HFFc6 (cell line): ENCODE results near the gene CASK. TPM values are rescaled to one million over a fixed set of nuclear protein-coding genes. Genes with fewer than 3 reads are reported as not detected.
"Not testable (repeated sequence)": the region's sequence is repeated elsewhere in the genome, so short reads cannot be mapped to it uniquely, and the experiment has no call there.

Experiments
- DNase-seq: peaks from one replicate; pipeline ENCODE4 v3.0.0-alpha.2; 2018
- H3K27ac Mint-ChIP-seq: 2 replicates; pipeline ENCODE4 v1.8.0; 2020; ENCODE audit warnings: mild to moderate bottlenecking, mixed read lengths
- H3K27me3 Mint-ChIP-seq: 2 replicates; pipeline ENCODE4 v1.8.0; 2021; ENCODE audit warnings: mild to moderate bottlenecking, moderate library complexity, mixed read lengths; ENCODE audit not compliant: insufficient read depth
- H3K36me3 Mint-ChIP-seq: 2 replicates; pipeline ENCODE4 v1.8.0; 2021; ENCODE audit warnings: low read depth, mixed read lengths
- H3K4me1 Mint-ChIP-seq: 2 replicates; pipeline ENCODE4 v1.8.0; 2020; ENCODE audit warnings: low read depth, mixed read lengths
- H3K4me3 Mint-ChIP-seq: 2 replicates; pipeline ENCODE4 v1.8.0; 2020; ENCODE audit warnings: mild to moderate bottlenecking, moderate library complexity, mixed read lengths
- H3K9me3 Mint-ChIP-seq: 2 replicates; pipeline ENCODE4 v1.8.0; 2020; ENCODE audit warnings: mild to moderate bottlenecking, mixed read lengths
- CTCF ChIP-seq: fragments of 200-600 bp; sonication (generic); IDR thresholded peaks from 2 replicates; pipeline ENCODE4 v1.5.0; 2021; ENCODE audit warnings: antibody characterized with exemption, mild to moderate bottlenecking
- total RNA-seq, 6 experiments: library from RNA; stranded (reverse); fragmentation: NEBNext Ultra II Directional; extraction: Animal tissue kit (Norgen Biotek cat#: 25700); gene quantifications; 2 replicates in 1 of 6; 3 replicates in 5 of 6; pipeline ENCODE4 v1.2.3, GENCODE V29; 2021

The CASK gene
- total RNA-seq, 6 experiments from 2014 or later, result 34.7 to 37.1 (median 35.4) TPM

- H3K4me3 Mint-ChIP-seq, result no peak overlapping the region
- peaks cover 5% of the 10 kb centered on the region; the same call in 1 of the 2 replicates for H3K4me1 Mint-ChIP-seq
- no peaks in the 10 kb centered on the region for H3K36me3 Mint-ChIP-seq
- DNase-seq, result no peak
- no peaks in the 10 kb centered on the region for H3K9me3 Mint-ChIP-seq
- TF ChIP-seq CTCF, result no peak
- no peaks in the 10 kb centered on the region for H3K27me3 Mint-ChIP-seq
- no peak overlapping the region for H3K27ac Mint-ChIP-seq
These were observed 406.9 kb downstream of the CASK start for GRCh38 chrX:41516456-41516855.

- Mint-ChIP-seq H3K27ac (no peak overlapping the region), H3K27me3 (no peaks in the 10 kb centered on the region), H3K4me3 (no peak overlapping the region), H3K9me3 (no peaks in the 10 kb centered on the region), H3K4me1 (peaks cover 5% of the 10 kb centered on the region; the same call in 1 of the 2 replicates), H3K36me3 (no peaks in the 10 kb centered on the region)
- no peak for TF ChIP-seq CTCF
- no peak for DNase-seq
These were observed 408.0 kb downstream of the CASK start for GRCh38 chrX:41515376-41515775.

- Mint-ChIP-seq H3K27me3 (no peaks in the 10 kb centered on the region), H3K4me3 (no peak overlapping the region), H3K9me3 (no peaks in the 10 kb centered on the region), H3K27ac (no peak overlapping the region), H3K36me3 (no peaks in the 10 kb centered on the region), H3K4me1 (no peaks in the 10 kb centered on the region)
- DNase-seq, result no peak
- TF ChIP-seq CTCF, result no peak
These were observed 409.2 kb downstream of the CASK start for GRCh38 chrX:41514179-41514578.

- H3K27ac Mint-ChIP-seq, H3K4me1 Mint-ChIP-seq, H3K4me3 Mint-ChIP-seq, DNase-seq, H3K36me3 Mint-ChIP-seq, H3K9me3 Mint-ChIP-seq, H3K27me3 Mint-ChIP-seq: not testable (repeated sequence)
These were observed 410.5 kb downstream of the CASK start for GRCh38 chrX:41512853-41513252.

GRCh38 chrX:41512394-41512793 is 411.0 kb downstream of the CASK start:
- DNase-seq, result no peak
- no peak overlapping the region for H3K4me3 Mint-ChIP-seq
- H3K4me1 Mint-ChIP-seq, result no peaks in the 10 kb centered on the region
- no peaks in the 10 kb centered on the region for H3K9me3 Mint-ChIP-seq
- no peak for TF ChIP-seq CTCF
- no peak overlapping the region for H3K27ac Mint-ChIP-seq
- no peaks in the 10 kb centered on the region for H3K27me3 Mint-ChIP-seq
- no peaks in the 10 kb centered on the region for H3K36me3 Mint-ChIP-seq

GRCh38 chrX:41507919-41508318 is 415.4 kb downstream of the CASK start:
- Mint-ChIP-seq H3K4me3 (no peak overlapping the region), H3K36me3 (no peaks in the 10 kb centered on the region), H3K27me3 (no peaks in the 10 kb centered on the region; the same call in 1 of the 2 replicates), H3K9me3 (no peaks in the 10 kb centered on the region), H3K27ac (no peak overlapping the region), H3K4me1 (no peaks in the 10 kb centered on the region)
- no peak for DNase-seq
- no peak for TF ChIP-seq CTCF
